ENCODE measurements around the gene GSK3A.
A peak's percentile ranks its signal among the peaks of the same experiment; 100 is the strongest.

Gene GSK3A

DNA sequence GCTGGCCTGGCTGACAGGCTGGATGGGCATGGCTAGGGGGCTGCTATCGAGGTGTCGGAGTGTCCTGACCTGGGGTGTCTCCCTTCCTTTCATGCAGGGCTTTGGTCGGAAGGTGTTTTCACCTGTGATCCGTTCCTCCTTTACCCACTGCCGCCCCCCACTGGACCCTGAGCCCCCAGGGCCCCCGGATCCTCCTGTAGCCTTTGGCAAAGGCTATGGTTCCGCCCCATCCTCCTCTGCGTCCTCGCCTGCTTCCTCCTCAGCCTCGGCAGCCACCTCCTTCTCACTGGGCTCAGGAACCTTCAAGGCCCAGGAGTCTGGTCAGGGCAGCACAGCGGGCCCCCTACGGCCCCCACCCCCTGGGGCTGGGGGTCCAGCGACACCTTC lies 47.7 kb upstream of the GSK3A start:
- H2BK12ac ChIP-seq (ENCODE audit: low read length): no peak overlapping the region
- H2AFZ ChIP-seq (ENCODE audit: low read length): no peak overlapping the region
- no peak overlapping the region for H3K4ac ChIP-seq (ENCODE audit: low read length)
- H4K8ac ChIP-seq (ENCODE audit: low read depth, low read length): no peak overlapping the region
- peak overlapping the region; percentile 44 for H3K9ac ChIP-seq (ENCODE audit: low read depth, low read length, poor library complexity)
- H2BK5ac ChIP-seq (ENCODE audit: low read length): peak overlapping the region; percentile 75
- peaks cover 0 to 2% (median 0%) of the 10 kb centered on the region in 3 experiments for H3K27me3 ChIP-seq (ENCODE audit: control insufficient read depth in 3 of 3, insufficient read depth in 3 of 3, low read depth in 1 of 3, low read length in 3 of 3)
- H2BK15ac ChIP-seq (ENCODE audit: low read length): no peak overlapping the region
- H3K4me1 ChIP-seq (ENCODE audit: control insufficient read depth in 2 of 2, insufficient read depth in 1 of 2, low read depth in 1 of 2, low read length in 2 of 2): peaks cover 10 to 11% of the 10 kb centered on the region in 2 donors
- no peak overlapping the region for H4K91ac ChIP-seq (ENCODE audit: low read depth, low read length, poor library complexity)
- H3K9me3 ChIP-seq (replicated peaks in 1 of 2; ENCODE audit: control insufficient read depth in 2 of 2, insufficient read depth in 1 of 2, low read depth in 1 of 2, low read length in 2 of 2): peaks cover 0 to 2% of the 10 kb centered on the region in 2 donors
- no peak overlapping the region for H3K4me3 ChIP-seq (ENCODE audit: low read length in 2 of 2)
- peak overlapping the region; percentile 93 for H3K23ac ChIP-seq (ENCODE audit: low read depth, low read length, poor library complexity)
- no peak overlapping the region for H3K4me2 ChIP-seq (ENCODE audit: insufficient read depth, low read length, poor library complexity, severe bottlenecking)
- H3K27ac ChIP-seq (replicated peaks; ENCODE audit: low read length): no peak overlapping the region
- H3K18ac ChIP-seq (ENCODE audit: low read length): no peak overlapping the region
- no CpG with 5 or more reads among the region's 13 CpGs for WGBS, 2 donors (ENCODE audit: extremely low coverage in 2 of 2, insufficient read length in 2 of 2, insufficient replicate concordance in 1 of 2)
- DNase-seq (ENCODE audit: low spot score): no peak
- no peak overlapping the region for H3K14ac ChIP-seq (ENCODE audit: low read length)
- H2AK5ac ChIP-seq (ENCODE audit: low read depth, low read length): no peak overlapping the region
- no peak overlapping the region for H2BK120ac ChIP-seq (ENCODE audit: low read depth, low read length)
- H3K36me3 ChIP-seq (replicated peaks in 1 of 2; ENCODE audit: control insufficient read depth in 2 of 2, insufficient read depth in 2 of 2, low read length in 2 of 2): peaks cover 82 to 95% of the 10 kb centered on the region in 2 donors
- H3K79me1 ChIP-seq (ENCODE audit: low read depth, low read length): peaks cover 25% of the 10 kb centered on the region

DNA sequence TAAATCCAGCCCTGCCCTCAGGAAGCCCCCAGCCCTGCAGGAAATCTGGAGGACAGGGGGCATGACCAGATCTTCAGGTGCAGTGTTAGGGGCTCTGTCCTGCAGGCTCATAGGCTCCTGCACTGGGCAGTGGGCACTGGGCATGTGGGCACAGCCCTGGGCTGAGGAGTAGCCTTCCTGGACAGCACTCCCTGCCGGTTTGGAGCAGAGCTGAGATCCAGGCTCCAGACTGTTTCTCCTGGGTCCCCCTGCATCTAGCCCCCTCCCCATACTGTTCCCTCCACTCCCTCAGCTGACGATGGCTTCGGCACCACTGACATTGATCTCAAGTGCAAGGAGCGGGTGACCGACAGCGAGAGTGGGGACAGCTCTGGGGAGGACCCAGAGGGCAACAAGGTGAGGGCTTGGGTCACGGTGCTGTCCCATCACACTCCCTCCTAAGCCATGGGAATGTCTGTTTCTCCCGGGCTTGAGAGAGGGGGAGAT lies 47.2 kb upstream of the GSK3A start:
- peaks cover 80 to 92% of the 10 kb centered on the region in 2 donors for H3K36me3 ChIP-seq (replicated peaks in 1 of 2; ENCODE audit: control insufficient read depth in 2 of 2, insufficient read depth in 2 of 2, low read length in 2 of 2)
- H3K27me3 ChIP-seq (ENCODE audit: control insufficient read depth in 3 of 3, insufficient read depth in 3 of 3, low read depth in 1 of 3, low read length in 3 of 3): peaks cover 0 to 2% (median 0%) of the 10 kb centered on the region in 3 experiments
- no peak overlapping the region for H4K91ac ChIP-seq (ENCODE audit: low read depth, low read length, poor library complexity)
- H3K79me1 ChIP-seq (ENCODE audit: low read depth, low read length): peaks cover 30% of the 10 kb centered on the region
- no CpG with 5 or more reads among the region's 8 CpGs for WGBS, 2 donors (ENCODE audit: extremely low coverage in 2 of 2, insufficient read length in 2 of 2, insufficient replicate concordance in 1 of 2)
- H2BK12ac ChIP-seq (ENCODE audit: low read length): no peak overlapping the region
- H3K4me2 ChIP-seq (ENCODE audit: insufficient read depth, low read length, poor library complexity, severe bottlenecking): no peak overlapping the region
- no peak overlapping the region for H2BK120ac ChIP-seq (ENCODE audit: low read depth, low read length)
- no peak overlapping the region for H3K4me3 ChIP-seq (ENCODE audit: low read length in 2 of 2)
- no peak overlapping the region for H4K8ac ChIP-seq (ENCODE audit: low read depth, low read length)
- H3K27ac ChIP-seq (replicated peaks; ENCODE audit: low read length): no peak overlapping the region
- H2AK5ac ChIP-seq (ENCODE audit: low read depth, low read length): no peak overlapping the region
- DNase-seq (ENCODE audit: low spot score): no peak
- H2AFZ ChIP-seq (ENCODE audit: low read length): no peak overlapping the region
- H3K4me1 ChIP-seq (ENCODE audit: control insufficient read depth in 2 of 2, insufficient read depth in 1 of 2, low read depth in 1 of 2, low read length in 2 of 2): peaks cover 14% of the 10 kb centered on the region in 2 donors
- peaks cover 0 to 2% of the 10 kb centered on the region in 2 donors for H3K9me3 ChIP-seq (replicated peaks in 1 of 2; ENCODE audit: control insufficient read depth in 2 of 2, insufficient read depth in 1 of 2, low read depth in 1 of 2, low read length in 2 of 2)
- peak overlapping the region; percentile 44 for H3K9ac ChIP-seq (ENCODE audit: low read depth, low read length, poor library complexity)
- peak overlapping the region; percentile 75 for H2BK5ac ChIP-seq (ENCODE audit: low read length)
- H3K14ac ChIP-seq (ENCODE audit: low read length): no peak overlapping the region
- no peak overlapping the region for H3K4ac ChIP-seq (ENCODE audit: low read length)
- H2BK15ac ChIP-seq (ENCODE audit: low read length): no peak overlapping the region
- H3K18ac ChIP-seq (ENCODE audit: low read length): no peak overlapping the region
- peak overlapping the region; percentile 93 for H3K23ac ChIP-seq (ENCODE audit: low read depth, low read length, poor library complexity)

DNA sequence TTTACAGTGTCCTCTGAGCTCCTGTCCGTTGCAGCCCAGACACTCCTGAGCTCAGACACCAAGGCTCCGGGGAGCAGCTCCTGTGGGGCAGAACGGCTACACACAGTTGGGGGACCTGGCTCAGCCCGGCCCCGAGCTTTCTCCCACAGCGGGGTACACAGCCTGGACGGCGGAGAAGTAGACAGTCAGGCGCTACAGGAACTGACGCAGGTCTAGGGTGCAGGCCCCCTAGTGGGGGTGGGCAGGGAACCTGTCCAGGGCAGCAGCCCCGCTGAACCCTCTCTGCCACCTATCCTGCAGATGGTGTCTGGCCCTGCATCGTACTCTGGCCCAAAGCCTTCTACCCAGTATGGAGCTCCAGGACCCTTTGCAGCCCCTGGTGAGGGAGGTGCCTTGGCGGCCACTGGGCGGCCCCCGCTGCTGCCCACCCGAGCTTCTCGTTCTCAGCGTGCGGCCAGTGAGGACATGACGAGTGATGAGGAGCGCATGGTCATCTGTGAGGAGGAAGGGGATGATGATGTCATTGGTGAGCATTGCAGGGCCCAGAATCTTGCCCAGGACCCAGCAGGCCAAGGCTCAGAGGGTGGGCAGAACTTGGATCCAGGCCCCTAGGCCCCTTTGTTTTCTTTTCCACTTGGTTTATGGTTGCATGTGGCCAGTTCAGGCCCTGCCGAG lies 46.6 kb upstream of the GSK3A start:
- Histone ChIP-seq H3K9ac (ENCODE audit: low read depth, low read length, poor library complexity) (peak overlapping the region; percentile 44), H3K36me3 (replicated peaks in 1 of 2; ENCODE audit: control insufficient read depth in 2 of 2, insufficient read depth in 2 of 2, low read length in 2 of 2) (peaks cover 74 to 86% of the 10 kb centered on the region in 2 donors)

DNA sequence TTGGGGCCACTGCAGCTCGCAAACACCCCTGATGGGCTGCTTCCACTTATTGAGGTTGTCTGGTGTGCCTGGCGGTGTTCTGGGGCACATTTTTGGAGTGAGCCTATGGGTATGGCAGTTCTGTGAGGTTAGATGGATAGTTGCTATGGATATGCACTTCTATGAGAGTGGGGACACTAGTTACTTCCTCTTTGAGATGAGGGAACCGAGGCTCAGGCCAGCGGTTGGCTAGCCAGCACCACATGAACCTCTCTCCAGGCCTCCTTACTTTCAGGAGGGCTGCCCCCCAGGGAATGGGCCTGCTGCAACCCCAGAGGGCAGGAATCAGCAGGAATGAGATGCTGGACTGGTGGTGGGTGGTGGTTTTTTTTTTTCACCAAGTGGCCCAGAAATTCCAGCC lies 46.0 kb upstream of the GSK3A start:
- H2BK15ac ChIP-seq (ENCODE audit: low read length): no peak overlapping the region
- peaks cover 70 to 80% of the 10 kb centered on the region in 2 donors for H3K36me3 ChIP-seq (replicated peaks in 1 of 2; ENCODE audit: control insufficient read depth in 2 of 2, insufficient read depth in 2 of 2, low read length in 2 of 2)
- H2AFZ ChIP-seq (ENCODE audit: low read length): no peak overlapping the region
- H3K9ac ChIP-seq (ENCODE audit: low read depth, low read length, poor library complexity): no peak overlapping the region
- H4K8ac ChIP-seq (ENCODE audit: low read depth, low read length): no peak overlapping the region
- H2AK5ac ChIP-seq (ENCODE audit: low read depth, low read length): no peak overlapping the region
- no peak overlapping the region for H3K27ac ChIP-seq (replicated peaks; ENCODE audit: low read length)
- H2BK12ac ChIP-seq (ENCODE audit: low read length): no peak overlapping the region
- no peak overlapping the region for H4K91ac ChIP-seq (ENCODE audit: low read depth, low read length, poor library complexity)
- no peak overlapping the region for H3K4me2 ChIP-seq (ENCODE audit: insufficient read depth, low read length, poor library complexity, severe bottlenecking)
- no peak for DNase-seq (ENCODE audit: low spot score)
- peak overlapping the region; percentile 14 for H3K23ac ChIP-seq (ENCODE audit: low read depth, low read length, poor library complexity)
- peaks cover 0 to 2% of the 10 kb centered on the region in 2 donors for H3K9me3 ChIP-seq (replicated peaks in 1 of 2; ENCODE audit: control insufficient read depth in 2 of 2, insufficient read depth in 1 of 2, low read depth in 1 of 2, low read length in 2 of 2)
- no CpG with 5 or more reads among the region's 4 CpGs for WGBS, 2 donors (ENCODE audit: extremely low coverage in 2 of 2, insufficient read length in 2 of 2, insufficient replicate concordance in 1 of 2)
- no peak overlapping the region for H3K4ac ChIP-seq (ENCODE audit: low read length)
- H3K79me1 ChIP-seq (ENCODE audit: low read depth, low read length): peaks cover 30% of the 10 kb centered on the region
- H3K18ac ChIP-seq (ENCODE audit: low read length): no peak overlapping the region
- no peak overlapping the region for H2BK120ac ChIP-seq (ENCODE audit: low read depth, low read length)
- H3K14ac ChIP-seq (ENCODE audit: low read length): no peak overlapping the region
- H3K27me3 ChIP-seq (ENCODE audit: control insufficient read depth in 3 of 3, insufficient read depth in 3 of 3, low read depth in 1 of 3, low read length in 3 of 3): peaks cover 0 to 2% (median 0%) of the 10 kb centered on the region in 3 experiments
- H3K4me1 ChIP-seq (ENCODE audit: control insufficient read depth in 2 of 2, insufficient read depth in 1 of 2, low read depth in 1 of 2, low read length in 2 of 2): peaks cover 15% of the 10 kb centered on the region in 2 donors
- no peak overlapping the region for H2BK5ac ChIP-seq (ENCODE audit: low read length)
- H3K4me3 ChIP-seq (ENCODE audit: low read length in 2 of 2): no peak overlapping the region

More for the DNA sequence above, 46.6 kb upstream of the GSK3A start:
- Histone ChIP-seq H3K27ac (replicated peaks; ENCODE audit: low read length) (no peak overlapping the region), H4K8ac (ENCODE audit: low read depth, low read length) (no peak overlapping the region), H3K14ac (ENCODE audit: low read length) (no peak overlapping the region), H2BK12ac (ENCODE audit: low read length) (no peak overlapping the region), H2BK5ac (ENCODE audit: low read length) (peak overlapping the region; percentile 75), H2BK120ac (ENCODE audit: low read depth, low read length) (no peak overlapping the region), H2BK15ac (ENCODE audit: low read length) (no peak overlapping the region), H3K9me3 (replicated peaks in 1 of 2; ENCODE audit: control insufficient read depth in 2 of 2, insufficient read depth in 1 of 2, low read depth in 1 of 2, low read length in 2 of 2) (peaks cover 0 to 2% of the 10 kb centered on the region in 2 donors), H3K4me3 (ENCODE audit: low read length in 2 of 2) (no peak overlapping the region), H4K91ac (ENCODE audit: low read depth, low read length, poor library complexity) (no peak overlapping the region), H3K27me3 (ENCODE audit: control insufficient read depth in 3 of 3, insufficient read depth in 3 of 3, low read depth in 1 of 3, low read length in 3 of 3) (peaks cover 0 to 2% (median 0%) of the 10 kb centered on the region in 3 experiments), H2AFZ (ENCODE audit: low read length) (no peak overlapping the region), H2AK5ac (ENCODE audit: low read depth, low read length) (no peak overlapping the region), H3K4ac (ENCODE audit: low read length) (no peak overlapping the region), H3K4me1 (ENCODE audit: control insufficient read depth in 2 of 2, insufficient read depth in 1 of 2, low read depth in 1 of 2, low read length in 2 of 2) (peaks cover 14% of the 10 kb centered on the region in 2 donors), H3K23ac (ENCODE audit: low read depth, low read length, poor library complexity) (peak overlapping the region; percentile 25), H3K79me1 (ENCODE audit: low read depth, low read length) (peaks cover 31% of the 10 kb centered on the region), H3K18ac (ENCODE audit: low read length) (no peak overlapping the region), H3K4me2 (ENCODE audit: insufficient read depth, low read length, poor library complexity, severe bottlenecking) (no peak overlapping the region)
- WGBS, 2 donors (ENCODE audit: extremely low coverage in 2 of 2, insufficient read length in 2 of 2, insufficient replicate concordance in 1 of 2): no CpG with 5 or more reads among the region's 22 CpGs
- no peak for DNase-seq (ENCODE audit: low spot score)

Data from neuronal stem cell (in vitro differentiated cells).